A549 (cell line): Measurements from ENCODE around the gene TNFSF13B. TPM values are rescaled to one million over a fixed set of nuclear protein-coding genes. Genes with fewer than 3 reads are reported as not detected.

Source experiments
- ATAC-seq, 2 experiments: fragments of 200-7000 bp in 1 of 2; fragments of >200 bp in 1 of 2; cut with Nextera tagmentation in 1 of 2; cut with Tn5 transposase in 1 of 2; 3 replicates each; pipeline versions ENCODE4 v1.8.0 to v1.9.1; 2018 to 2020; ENCODE audit warnings: mild to moderate bottlenecking in 1 of 2, moderate library complexity in 1 of 2
- CTCF ChIA-PET: fragments of 300-600 bp; sonication (Branson Sonifier 250); formaldehyde crosslinking; extraction: SDS; loops from one replicate; lab custom pipeline; 2021; ENCODE audit warnings: antibody characterized with exemption, inconsistent platforms; lab: Yijun Ruan, JAX
- POLR2A ChIA-PET: fragments of 350-600 bp; formaldehyde crosslinking; extraction: SDS; loops from one replicate; lab custom pipeline; 2021; ENCODE audit warnings: antibody characterized with exemption, inconsistent platforms; lab: Yijun Ruan, JAX
- DNase-seq, 2 experiments: peaks; one replicate each; pipeline versions ENCODE4 v3.0.0 to v3.0.0-alpha.2; 2011 to 2016; ENCODE audit warnings: low read depth in 1 of 2, low spot score in 1 of 2
- FAIRE-seq: peaks from 2 replicates; lab custom pipeline; 2011; peaks lifted over from hg19 to GRCh38; lab: Jason Lieb, UNC
- H3K27ac ChIP-seq, 2 experiments: fragments of >200 bp; sonication (Bioruptor Twin); formaldehyde crosslinking; 3 replicates each; pipeline ENCODE4 v1.5.1; 2016 to 2017
- H3K4me1 ChIP-seq: fragments of >200 bp; sonication (Bioruptor Twin); formaldehyde crosslinking; 3 replicates; pipeline ENCODE4 v1.6.1; 2016
- H3K4me2 ChIP-seq: fragments of >200 bp; sonication (Bioruptor Twin); formaldehyde crosslinking; 3 replicates; pipeline ENCODE4 v1.6.1; 2016
- H3K4me3 ChIP-seq: fragments of >200 bp; sonication (Bioruptor Twin); formaldehyde crosslinking; 3 replicates; pipeline ENCODE4 v1.5.1; 2016
- H3K9me3 ChIP-seq: fragments of >200 bp; sonication (Bioruptor Twin); formaldehyde crosslinking; 3 replicates; pipeline ENCODE4 v1.6.1; 2016
- CBX2 ChIP-seq: fragments of 200-600 bp; sonication (generic); IDR thresholded peaks from 2 replicates; pipeline ENCODE4 v1.6.1; 2016; ENCODE audit warnings: low read depth, mild to moderate bottlenecking, borderline replicate concordance
- CBX8 ChIP-seq: fragments of 200-600 bp; sonication (generic); IDR thresholded peaks from 2 replicates; pipeline ENCODE4 v1.6.1; 2016
- CEBPB ChIP-seq, 2 experiments: fragments of >200 bp in 1 of 2; sonication (Bioruptor Twin) in 1 of 2; formaldehyde crosslinking in 1 of 2; IDR thresholded peaks; 2 replicates each; pipeline ENCODE4 v1.6.1; 2012 to 2016
- CHD2 ChIP-seq: fragments of 150-350 bp; IDR thresholded peaks from 2 replicates; pipeline ENCODE4 v1.6.1; 2014; ENCODE audit warnings: low read length; ENCODE audit not compliant: partially characterized antibody
- EHMT2 ChIP-seq: fragments of 200-600 bp; sonication (generic); IDR thresholded peaks from 2 replicates; pipeline ENCODE4 v1.6.1; 2016; ENCODE audit warnings: antibody characterized with exemption, low read depth, mild to moderate bottlenecking, moderate library complexity
- FOSL2 ChIP-seq, 2 experiments: fragments of 450-650 bp in 1 of 2; fragments of >200 bp in 1 of 2; sonication (Bioruptor Twin) in 1 of 2; formaldehyde crosslinking; IDR thresholded peaks; 2 replicates each; pipeline versions ENCODE4 v1.5.0 to v1.6.1; 2016 to 2020; ENCODE audit warnings: mild to moderate bottlenecking in 1 of 2, moderate library complexity in 1 of 2
- HDAC2 ChIP-seq: fragments of 200-600 bp; sonication (generic); IDR thresholded peaks from 2 replicates; pipeline ENCODE4 v1.6.1; 2016
- HEYL ChIP-seq: fragments of 250-450 bp; sonication (Bioruptor Pico); IDR thresholded peaks from 2 replicates; pipeline ENCODE4 v1.8.0; 2021; ENCODE audit warnings: mild to moderate bottlenecking, moderate library complexity
- HOXA7 ChIP-seq: fragments of 250-450 bp; sonication (Bioruptor Pico); IDR thresholded peaks from 2 replicates; pipeline ENCODE4 v1.5.0; 2020; ENCODE audit warnings: mild to moderate bottlenecking, moderate library complexity
- HOXB13 ChIP-seq: fragments of 250-450 bp; sonication (Bioruptor Pico); IDR thresholded peaks from 2 replicates; pipeline ENCODE4 v1.5.0; 2020; ENCODE audit warnings: low read depth, mild to moderate bottlenecking, moderate library complexity
- HOXB5 ChIP-seq: fragments of 250-450 bp; sonication (Bioruptor Pico); IDR thresholded peaks from 2 replicates; pipeline ENCODE4 v1.5.0; 2020; ENCODE audit warnings: mild to moderate bottlenecking, moderate library complexity
- JUNB ChIP-seq: fragments of >200 bp; sonication (Bioruptor Twin); formaldehyde crosslinking; IDR thresholded peaks from 2 replicates; pipeline ENCODE4 v1.6.1; 2016
- KDM5A ChIP-seq: fragments of 200-600 bp; sonication (generic); IDR thresholded peaks from 2 replicates; pipeline ENCODE4 v1.6.1; 2016; ENCODE audit warnings: antibody characterized with exemption, mild to moderate bottlenecking
- MAFK ChIP-seq: fragments of 450-650 bp; IDR thresholded peaks from 2 replicates; pipeline ENCODE4 v1.6.1; 2014; ENCODE audit not compliant: partially characterized antibody
- MAZ ChIP-seq: fragments of 150-350 bp; IDR thresholded peaks from 2 replicates; pipeline ENCODE4 v1.6.1; 2014; ENCODE audit warnings: antibody characterized with exemption, low read depth, low read length, borderline replicate concordance
- MYC ChIP-seq: IDR thresholded peaks from 2 replicates; pipeline ENCODE4 v1.6.1; 2012; ENCODE audit warnings: mild to moderate bottlenecking, inconsistent platforms, low read length, improper control_type of control experiment, borderline replicate concordance
- NFE2L2 ChIP-seq: fragments of 150-350 bp; conservative IDR thresholded peaks from 2 replicates; pipeline ENCODE4 v1.6.1; 2014; ENCODE audit warnings: low read length
- NR3C1 ChIP-seq: fragments of >200 bp; sonication (Bioruptor Twin); formaldehyde crosslinking; IDR thresholded peaks from 3 replicates; pipeline ENCODE4 v1.6.1; 2017
- POLR2AphosphoS2 ChIP-seq: conservative IDR thresholded peaks from 2 replicates; pipeline ENCODE4 v1.6.1; 2012; ENCODE audit warnings: low read length, improper control_type of control experiment, inconsistent platforms
- RAD21 ChIP-seq, 2 experiments: fragments of >200 bp in 1 of 2; sonication (Bioruptor Twin) in 1 of 2; formaldehyde crosslinking in 1 of 2; IDR thresholded peaks in 1 of 2; conservative IDR thresholded peaks in 1 of 2; 2 replicates in 1 of 2; 3 replicates in 1 of 2; pipeline ENCODE4 v1.6.1; 2012 to 2018; ENCODE audit warnings: inconsistent platforms in 1 of 2
- RARB ChIP-seq: fragments of 250-450 bp; sonication (Bioruptor Pico); IDR thresholded peaks from 2 replicates; pipeline ENCODE4 v1.8.0; 2021; ENCODE audit warnings: mild to moderate bottlenecking, moderate library complexity
- RFX5 ChIP-seq: fragments of 450-650 bp; IDR thresholded peaks from 2 replicates; pipeline ENCODE4 v1.7.1; 2014; ENCODE audit warnings: antibody characterized with exemption, mild to moderate bottlenecking, moderate library complexity
- RNF2 ChIP-seq: fragments of 200-600 bp; sonication (generic); IDR thresholded peaks from 2 replicates; pipeline ENCODE4 v1.6.1; 2016; ENCODE audit warnings: low read depth, mild to moderate bottlenecking, antibody characterized with exemption, moderate library complexity, borderline replicate concordance
- SMC3 ChIP-seq: fragments of >200 bp; sonication (Bioruptor Twin); formaldehyde crosslinking; IDR thresholded peaks from 3 replicates; pipeline ENCODE4 v1.6.1; 2018; ENCODE audit warnings: inconsistent platforms
- ZC3H11A ChIP-seq: fragments of 450-650 bp; IDR thresholded peaks from 2 replicates; pipeline ENCODE4 v1.6.1; 2014; ENCODE audit warnings: antibody characterized with exemption, mild to moderate bottlenecking
- ZNF302 ChIP-seq: fragments of 250-450 bp; sonication (Bioruptor Pico); IDR thresholded peaks from 2 replicates; pipeline ENCODE4 v1.9.0; 2021; ENCODE audit warnings: inconsistent platforms, mild to moderate bottlenecking, moderate library complexity
- ZSCAN20 ChIP-seq: fragments of 250-450 bp; sonication (Bioruptor Pico); IDR thresholded peaks from 2 replicates; pipeline ENCODE4 v1.8.0; 2022; ENCODE audit warnings: mild to moderate bottlenecking, moderate library complexity
- WGBS: methylation state at CpG from one replicate; pipeline ENCODE4 v1.1.6; 2017; ENCODE audit errors: missing lambda C conversion rate; 5-methylcytosine and 5-hydroxymethylcytosine counted together
- polyA plus RNA-seq, 4 experiments: library from polyadenylated mRNA; depleted of rRNA in 3 of 4; stranded (reverse); fragments of >200 nt; fragmentation: RNase III in 1 of 4; extraction: RNeasy Plus Mini Kit Qiagen cat#74134 plus additional on column Dnase treatment in 1 of 4; gene quantifications; 2 replicates in 3 of 4; 3 replicates in 1 of 4; pipeline ENCODE4 v1.2.3, GENCODE V29; 2011 to 2017
- TF ChIP-seq, protein P1 (sequence below): IDR thresholded peaks from 2 replicates; pipeline ENCODE4 v1.6.1; 2012
- TF ChIP-seq, protein P2 (sequence below): fragments of 150-350 bp; IDR thresholded peaks from 2 replicates; pipeline ENCODE4 v1.6.1; 2014; ENCODE audit warnings: low read depth, mild to moderate bottlenecking, low read length
- TF ChIP-seq, protein P3 (sequence below): fragments of >200 bp; sonication (Bioruptor Twin); formaldehyde crosslinking; IDR thresholded peaks from 3 replicates; pipeline ENCODE4 v1.6.1; 2016
- TF ChIP-seq, protein P4 (sequence below): IDR thresholded peaks from 2 replicates; pipeline ENCODE4 v1.6.1; 2012; ENCODE audit warnings: low read depth, borderline replicate concordance

TNFSF13B gene
- polyA plus RNA-seq, 2 of the 4 experiments (the other 2 are of a cell fraction): 0.13 to 0.22 TPM

DNA sequence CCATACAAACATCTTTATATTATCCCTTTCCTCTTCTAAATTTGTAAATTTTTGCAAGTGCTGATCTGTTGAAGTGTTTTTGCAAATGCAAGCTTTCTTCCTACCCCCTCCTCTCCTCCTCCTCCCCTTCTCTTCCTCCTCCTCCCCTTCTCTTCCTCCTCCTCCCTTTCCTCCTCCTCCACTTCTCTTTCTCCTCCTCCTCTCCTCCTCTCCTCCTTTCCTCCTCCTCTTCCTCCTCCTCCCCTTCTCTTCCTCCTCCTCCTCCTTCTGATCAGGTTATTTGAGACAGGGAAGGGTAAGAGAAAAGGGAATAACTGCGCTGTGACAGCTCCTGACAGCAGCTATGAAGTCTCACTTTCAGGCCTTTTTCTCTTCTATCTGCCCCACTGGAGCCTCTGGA is 8.9 kb downstream of the TNFSF13B start:
- CTCF ChIA-PET: no interaction called here
- TF ChIP-seq HEYL (CRISPR knock-in tag) (no peak), NR3C1 (no peak), HOXB5 (CRISPR knock-in tag) (no peak), POLR2AphosphoS2 (no peak)
- ATAC-seq (no peak), FAIRE-seq (no peak), DNase-seq (no peak)
- no peaks in the 10 kb centered on the region for H3K9me3 ChIP-seq
- no peak overlapping the region for H3K4me2 ChIP-seq
- H3K4me1 ChIP-seq: no peaks in the 10 kb centered on the region
- POLR2A ChIA-PET: no interaction called here
- whole genome bisulfite sequencing: 44% methylated on average over 1 of the region's 1 CpG
- H3K27ac ChIP-seq: no peak overlapping the region
- no peak overlapping the region for H3K4me3 ChIP-seq

DNA sequence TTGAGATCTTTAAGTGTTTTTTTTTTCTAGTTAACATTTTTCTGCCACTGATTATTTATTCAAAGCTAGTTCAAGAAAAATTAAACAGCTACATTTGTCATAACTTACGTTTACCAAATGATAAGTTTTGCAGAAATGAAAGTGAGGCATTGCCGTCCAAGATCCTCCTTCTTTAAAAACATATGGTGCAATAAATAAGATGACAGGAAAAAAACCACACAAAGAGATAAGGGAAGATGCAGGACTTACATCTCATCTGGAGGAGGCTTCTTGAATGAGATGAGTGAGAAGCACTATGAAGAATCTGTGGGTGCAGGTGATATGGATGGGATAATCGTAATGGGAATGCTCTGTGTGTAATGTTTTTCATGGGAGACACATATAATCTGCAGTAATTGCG is 12.4 kb downstream of the TNFSF13B start:
- Histone ChIP-seq H3K4me1 (no peaks in the 10 kb centered on the region), H3K4me2 (no peak overlapping the region), H3K4me3 (no peak overlapping the region)
- DNase-seq (no peak), ATAC-seq (no peak), FAIRE-seq (no peak)
- CTCF ChIA-PET: no interaction called here
- 25% methylated on average over 4 of the region's 4 CpGs for WGBS
- TF ChIP-seq MAFK: no peak
- TF ChIP-seq HOXB13 (CRISPR knock-in tag): no peak
- TF ChIP-seq ZSCAN20: no peak
- no peak for TF ChIP-seq RFX5
- TF ChIP-seq EHMT2: no peak
- no peak for TF ChIP-seq MAZ
- no peak for TF ChIP-seq HOXA7 (CRISPR knock-in tag)
- TF ChIP-seq ZNF302: no peak
- TF ChIP-seq, protein P1, sequence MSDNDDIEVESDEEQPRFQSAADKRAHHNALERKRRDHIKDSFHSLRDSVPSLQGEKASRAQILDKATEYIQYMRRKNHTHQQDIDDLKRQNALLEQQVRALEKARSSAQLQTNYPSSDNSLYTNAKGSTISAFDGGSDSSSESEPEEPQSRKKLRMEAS: no peak
- TF ChIP-seq MYC: no peak
- TF ChIP-seq HDAC2: no peak
- no peak for TF ChIP-seq ZC3H11A
- TF ChIP-seq NFE2L2: no peak
- TF ChIP-seq RNF2: no peak
- no peak for TF ChIP-seq RAD21 (conservative IDR thresholded peaks at IDR 0.05 in 1 of 2, IDR thresholded peaks at IDR 0.05 in 1 of 2)
- no peak for TF ChIP-seq FOSL2 (IDR thresholded peaks at IDR 0.05)
- no peak for TF ChIP-seq FOSL2 (CRISPR knock-in tag; IDR thresholded peaks at IDR 0.05)
- no peak for TF ChIP-seq RARB (CRISPR knock-in tag)
- TF ChIP-seq, all 56 proteins: peak for 0
- Histone ChIP-seq H3K27ac (no peak overlapping the region), H3K9me3 (no peaks in the 10 kb centered on the region)
- POLR2A ChIA-PET: no interaction called here

DNA sequence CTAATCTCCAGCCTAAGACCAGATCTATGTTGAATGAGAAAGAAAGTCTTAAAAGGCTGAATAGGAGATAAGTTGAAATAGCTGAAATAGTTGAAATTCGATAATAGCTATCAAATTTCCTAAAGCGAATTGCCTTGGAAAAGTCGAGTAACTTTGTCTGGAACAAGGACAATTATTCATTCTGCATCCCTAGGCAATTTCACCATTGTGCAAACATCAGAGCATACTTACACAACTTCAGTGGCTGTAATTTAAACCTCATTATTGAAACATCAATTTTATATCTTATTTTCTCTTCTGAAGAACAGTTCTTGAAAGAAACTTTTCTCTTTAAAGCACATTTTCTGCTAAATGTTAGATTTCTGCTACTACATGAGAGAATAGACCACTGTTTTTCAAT is 13.6 kb downstream of the TNFSF13B start:
- TF ChIP-seq CEBPB (IDR thresholded peaks at IDR 0.05): peak; percentile 36 to 37; a peak in 1 of 4 replicates
- TF ChIP-seq, protein P2, sequence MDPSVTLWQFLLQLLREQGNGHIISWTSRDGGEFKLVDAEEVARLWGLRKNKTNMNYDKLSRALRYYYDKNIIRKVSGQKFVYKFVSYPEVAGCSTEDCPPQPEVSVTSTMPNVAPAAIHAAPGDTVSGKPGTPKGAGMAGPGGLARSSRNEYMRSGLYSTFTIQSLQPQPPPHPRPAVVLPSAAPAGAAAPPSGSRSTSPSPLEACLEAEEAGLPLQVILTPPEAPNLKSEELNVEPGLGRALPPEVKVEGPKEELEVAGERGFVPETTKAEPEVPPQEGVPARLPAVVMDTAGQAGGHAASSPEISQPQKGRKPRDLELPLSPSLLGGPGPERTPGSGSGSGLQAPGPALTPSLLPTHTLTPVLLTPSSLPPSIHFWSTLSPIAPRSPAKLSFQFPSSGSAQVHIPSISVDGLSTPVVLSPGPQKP: no peak
- no peak overlapping the region for H3K27ac ChIP-seq
- no peaks in the 10 kb centered on the region for H3K9me3 ChIP-seq
- POLR2A ChIA-PET: no interaction called here
- no peak overlapping the region for H3K4me2 ChIP-seq
- H3K4me1 ChIP-seq: no peaks in the 10 kb centered on the region
- 11% methylated on average over 3 of the region's 3 CpGs for WGBS
- no peak for DNase-seq
- ATAC-seq: no peak
- CTCF ChIA-PET: interaction anchor here (0.6 kb wide), 1 partner anchor 1074 kb away, joined by 3 read pairs; no protein-coding TSS in a partner anchor
- no peak for FAIRE-seq
- H3K4me3 ChIP-seq: no peak overlapping the region

DNA sequence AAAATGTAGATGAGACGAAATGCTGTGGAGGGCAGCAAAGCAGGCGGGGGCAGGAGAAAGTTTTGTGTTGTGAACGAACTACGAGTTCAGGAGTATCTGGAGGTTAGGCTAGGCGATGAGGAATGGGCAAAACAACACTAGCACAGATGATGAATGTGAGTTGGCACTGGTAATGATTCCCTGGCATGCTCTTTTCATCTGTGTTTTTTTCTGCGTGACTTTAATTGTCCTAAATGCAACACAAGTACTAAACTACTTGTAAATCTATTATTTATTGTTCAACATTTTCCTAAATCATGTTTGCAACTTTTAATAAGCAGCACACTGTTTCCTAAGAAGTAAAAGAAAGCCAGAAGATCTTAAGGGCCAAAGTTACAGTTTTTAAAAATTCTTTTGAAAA is 19.2 kb downstream of the TNFSF13B start:
- no peak overlapping the region for H3K4me3 ChIP-seq
- 22% methylated on average over 6 of the region's 6 CpGs for WGBS
- H3K27ac ChIP-seq: no peak overlapping the region
- no peaks in the 10 kb centered on the region for H3K4me1 ChIP-seq
- ChIA-PET POLR2A (no interaction called here), CTCF (no interaction called here)
- no peak for TF ChIP-seq CBX8
- TF ChIP-seq NR3C1: no peak
- no peak for TF ChIP-seq EHMT2
- no peak for TF ChIP-seq HEYL (CRISPR knock-in tag)
- no peak for TF ChIP-seq MYC
- TF ChIP-seq CHD2: no peak
- TF ChIP-seq KDM5A: no peak
- TF ChIP-seq JUNB: no peak
- TF ChIP-seq SMC3: no peak
- TF ChIP-seq HOXB13 (CRISPR knock-in tag): no peak
- no peak for TF ChIP-seq RAD21 (conservative IDR thresholded peaks at IDR 0.05 in 1 of 2, IDR thresholded peaks at IDR 0.05 in 1 of 2)
- TF ChIP-seq, protein P3, sequence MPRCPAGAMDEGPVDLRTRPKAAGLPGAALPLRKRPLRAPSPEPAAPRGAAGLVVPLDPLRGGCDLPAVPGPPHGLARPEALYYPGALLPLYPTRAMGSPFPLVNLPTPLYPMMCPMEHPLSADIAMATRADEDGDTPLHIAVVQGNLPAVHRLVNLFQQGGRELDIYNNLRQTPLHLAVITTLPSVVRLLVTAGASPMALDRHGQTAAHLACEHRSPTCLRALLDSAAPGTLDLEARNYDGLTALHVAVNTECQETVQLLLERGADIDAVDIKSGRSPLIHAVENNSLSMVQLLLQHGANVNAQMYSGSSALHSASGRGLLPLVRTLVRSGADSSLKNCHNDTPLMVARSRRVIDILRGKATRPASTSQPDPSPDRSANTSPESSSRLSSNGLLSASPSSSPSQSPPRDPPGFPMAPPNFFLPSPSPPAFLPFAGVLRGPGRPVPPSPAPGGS: no peak
- TF ChIP-seq, protein P1: no peak
- TF ChIP-seq CBX2: no peak
- TF ChIP-seq, protein P4, sequence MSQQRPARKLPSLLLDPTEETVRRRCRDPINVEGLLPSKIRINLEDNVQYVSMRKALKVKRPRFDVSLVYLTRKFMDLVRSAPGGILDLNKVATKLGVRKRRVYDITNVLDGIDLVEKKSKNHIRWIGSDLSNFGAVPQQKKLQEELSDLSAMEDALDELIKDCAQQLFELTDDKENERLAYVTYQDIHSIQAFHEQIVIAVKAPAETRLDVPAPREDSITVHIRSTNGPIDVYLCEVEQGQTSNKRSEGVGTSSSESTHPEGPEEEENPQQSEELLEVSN: no peak
- no peak for TF ChIP-seq RARB (CRISPR knock-in tag)
- ATAC-seq (no peak), FAIRE-seq (no peak), DNase-seq (no peak)
- no peak overlapping the region for H3K4me2 ChIP-seq
- no peaks in the 10 kb centered on the region for H3K9me3 ChIP-seq
